Activated naive CD8-positive, alpha-beta T cell (primary cell): ENCODE data around the gene OGFOD1.
"Not testable (repeated sequence)": the region's sequence is repeated elsewhere in the genome, so short reads cannot be mapped to it uniquely, and the experiment has no call there.

Source experiments
- H3K27ac Mint-ChIP-seq: one replicate; pipeline ENCODE4 v1.8.0; 2021; ENCODE audit warnings: mixed read lengths
- H3K27me3 Mint-ChIP-seq: one replicate; pipeline ENCODE4 v1.8.0; 2021; ENCODE audit warnings: mixed read lengths
- H3K36me3 Mint-ChIP-seq: one replicate; pipeline ENCODE4 v1.8.0; 2021; ENCODE audit warnings: mixed read lengths
- H3K4me1 Mint-ChIP-seq: one replicate; pipeline ENCODE4 v1.8.0; 2021; ENCODE audit warnings: low read depth, mixed read lengths
- H3K4me3 Mint-ChIP-seq: one replicate; pipeline ENCODE4 v1.8.0; 2021; ENCODE audit warnings: mild to moderate bottlenecking, mixed read lengths
- H3K9me3 Mint-ChIP-seq: one replicate; pipeline ENCODE4 v1.8.0; 2021; ENCODE audit warnings: low read depth, mixed read lengths

Gene OGFOD1

DNA sequence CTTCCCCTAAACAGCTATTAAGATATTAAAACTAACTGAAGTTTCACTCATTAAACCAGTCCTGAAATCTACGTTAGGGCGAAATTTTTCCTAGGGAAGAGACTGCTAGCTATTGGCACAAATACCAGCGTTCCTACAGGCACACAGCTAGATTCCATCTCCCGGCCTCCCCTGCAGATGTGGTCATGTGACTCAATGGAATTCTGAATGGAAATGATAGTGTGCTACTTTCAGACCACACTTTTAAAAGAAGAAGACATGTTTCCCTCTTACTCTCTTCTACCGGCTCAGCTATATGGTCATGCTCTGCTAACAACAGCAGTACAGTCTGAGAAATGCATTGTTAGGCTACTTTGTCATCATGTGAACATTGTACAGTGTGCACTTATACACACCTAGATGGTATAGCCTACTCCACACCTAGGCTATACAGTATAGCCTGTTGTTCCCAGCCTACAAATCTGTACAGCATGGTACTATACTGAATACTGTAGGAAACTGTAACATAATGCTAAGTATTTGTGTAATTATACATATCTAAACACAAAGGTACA lies 31.4 kb downstream of the OGFOD1 start:
- Mint-ChIP-seq H3K9me3 (no peaks in the 10 kb centered on the region), H3K36me3 (peaks cover 10% of the 10 kb centered on the region), H3K27me3 (no peaks in the 10 kb centered on the region), H3K4me1 (peaks cover 4% of the 10 kb centered on the region), H3K27ac (no peak overlapping the region), H3K4me3 (no peak overlapping the region)

GRCh38 chr16:56483394-56483793 lies 32.0 kb downstream of the OGFOD1 start:
- H3K9me3 Mint-ChIP-seq = no peaks in the 10 kb centered on the region
- H3K27me3 Mint-ChIP-seq = no peaks in the 10 kb centered on the region
- H3K4me1 Mint-ChIP-seq = peaks cover 4% of the 10 kb centered on the region
- peaks cover 10% of the 10 kb centered on the region for H3K36me3 Mint-ChIP-seq
- no peak overlapping the region for H3K4me3 Mint-ChIP-seq
- no peak overlapping the region for H3K27ac Mint-ChIP-seq

- peaks cover 11% of the 10 kb centered on the region for H3K36me3 Mint-ChIP-seq
These were observed 36.7 kb downstream of the OGFOD1 start for GRCh38 chr16:56488035-56488434.

GRCh38 chr16:56488868-56489267 lies 37.5 kb downstream of the OGFOD1 start:
- not testable (repeated sequence) for H3K27me3 Mint-ChIP-seq, H3K4me1 Mint-ChIP-seq, H3K27ac Mint-ChIP-seq, H3K9me3 Mint-ChIP-seq, H3K4me3 Mint-ChIP-seq
- H3K36me3 Mint-ChIP-seq = peaks cover 14% of the 10 kb centered on the region

More at GRCh38 chr16:56488035-56488434, 36.7 kb downstream of the OGFOD1 start:
- Mint-ChIP-seq H3K9me3 (no peaks in the 10 kb centered on the region), H3K27me3 (no peaks in the 10 kb centered on the region), H3K27ac (no peak overlapping the region), H3K4me3 (no peak overlapping the region), H3K4me1 (no peaks in the 10 kb centered on the region)

DNA sequence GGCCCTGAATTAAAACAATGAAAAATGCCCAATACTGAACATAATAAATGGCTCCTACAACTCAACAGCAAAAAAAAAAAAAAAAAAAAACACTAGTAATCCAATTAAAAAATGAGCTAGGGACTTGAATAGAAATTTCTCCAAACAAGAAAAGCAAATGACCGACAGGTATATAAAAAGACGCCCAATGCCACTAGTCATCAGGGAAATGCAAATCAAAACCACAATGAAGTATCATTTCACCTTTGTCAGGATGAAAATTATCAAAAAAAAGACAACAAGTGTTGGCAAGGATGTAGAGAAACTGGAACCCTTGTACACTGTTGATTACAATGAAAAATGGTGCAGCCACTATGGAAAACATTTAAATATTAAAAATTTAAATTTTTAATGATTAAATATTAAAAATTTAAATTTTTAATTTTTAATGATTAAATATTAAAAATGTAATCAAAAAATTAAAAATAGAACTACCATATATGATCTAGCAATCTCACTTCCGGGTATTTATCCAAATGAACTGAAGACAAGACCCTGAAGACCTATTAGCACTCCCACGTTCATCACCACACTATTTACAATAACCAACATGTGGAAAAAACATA lies 40.4 kb downstream of the OGFOD1 start:
- H3K9me3 Mint-ChIP-seq = no peaks in the 10 kb centered on the region
- H3K36me3 Mint-ChIP-seq = peaks cover 16% of the 10 kb centered on the region
- no peaks in the 10 kb centered on the region for H3K27me3 Mint-ChIP-seq
- no peaks in the 10 kb centered on the region for H3K4me1 Mint-ChIP-seq
- H3K27ac Mint-ChIP-seq = no peak overlapping the region
- no peak overlapping the region for H3K4me3 Mint-ChIP-seq

DNA sequence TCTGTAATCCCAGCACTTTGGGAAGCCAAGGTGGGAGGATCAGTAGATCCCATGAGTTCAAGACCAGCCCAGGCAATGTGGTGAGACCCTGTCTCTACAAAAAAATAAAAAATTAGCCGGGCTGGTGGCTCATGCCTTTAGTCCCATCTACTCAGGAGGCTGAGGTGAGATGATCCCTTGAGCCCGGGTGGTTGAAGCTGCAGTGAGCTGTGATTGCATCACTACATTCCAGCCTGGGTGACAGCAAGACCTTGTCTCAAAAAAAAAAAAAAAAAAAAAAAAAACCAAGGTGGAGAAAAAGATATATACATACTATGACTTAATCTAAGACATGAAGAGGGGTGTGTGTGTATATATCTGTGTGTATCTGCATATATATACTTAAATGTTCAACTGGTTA lies 41.8 kb downstream of the OGFOD1 start:
- H3K27me3 Mint-ChIP-seq = no peaks in the 10 kb centered on the region
- no peak overlapping the region for H3K4me3 Mint-ChIP-seq
- H3K27ac Mint-ChIP-seq = no peak overlapping the region
- H3K4me1 Mint-ChIP-seq = no peaks in the 10 kb centered on the region
- H3K9me3 Mint-ChIP-seq = no peaks in the 10 kb centered on the region
- H3K36me3 Mint-ChIP-seq = peaks cover 18% of the 10 kb centered on the region

GRCh38 chr16:56493815-56494214 lies 42.5 kb downstream of the OGFOD1 start:
- H3K9me3 Mint-ChIP-seq = no peaks in the 10 kb centered on the region
- H3K36me3 Mint-ChIP-seq = peaks cover 18% of the 10 kb centered on the region

GRCh38 chr16:56505181-56505580 lies 53.8 kb downstream of the OGFOD1 start:
- H3K27me3 Mint-ChIP-seq = no peaks in the 10 kb centered on the region
- H3K4me3 Mint-ChIP-seq = no peak overlapping the region
- H3K27ac Mint-ChIP-seq = no peak overlapping the region
- H3K9me3 Mint-ChIP-seq = no peaks in the 10 kb centered on the region
- no peaks in the 10 kb centered on the region for H3K4me1 Mint-ChIP-seq
- H3K36me3 Mint-ChIP-seq = peaks cover 10% of the 10 kb centered on the region

More at GRCh38 chr16:56493815-56494214, 42.5 kb downstream of the OGFOD1 start:
- Mint-ChIP-seq H3K27ac (no peak overlapping the region), H3K27me3 (no peaks in the 10 kb centered on the region), H3K4me3 (no peak overlapping the region), H3K4me1 (no peaks in the 10 kb centered on the region)

GRCh38 chr16:56506941-56507340 lies 55.6 kb downstream of the OGFOD1 start:
- Mint-ChIP-seq H3K9me3 (no peaks in the 10 kb centered on the region), H3K4me1 (peaks cover 2% of the 10 kb centered on the region), H3K27me3 (no peaks in the 10 kb centered on the region), H3K27ac (no peak overlapping the region), H3K36me3 (peaks cover 8% of the 10 kb centered on the region), H3K4me3 (no peak overlapping the region)

GRCh38 chr16:56510544-56510943 lies 59.2 kb downstream of the OGFOD1 start:
- H3K27ac Mint-ChIP-seq = peak overlapping the region; percentile 4
- no peak overlapping the region for H3K4me3 Mint-ChIP-seq
- H3K27me3 Mint-ChIP-seq = no peaks in the 10 kb centered on the region
- H3K36me3 Mint-ChIP-seq = peaks cover 4% of the 10 kb centered on the region
- no peaks in the 10 kb centered on the region for H3K9me3 Mint-ChIP-seq
- H3K4me1 Mint-ChIP-seq = peaks cover 29% of the 10 kb centered on the region

DNA sequence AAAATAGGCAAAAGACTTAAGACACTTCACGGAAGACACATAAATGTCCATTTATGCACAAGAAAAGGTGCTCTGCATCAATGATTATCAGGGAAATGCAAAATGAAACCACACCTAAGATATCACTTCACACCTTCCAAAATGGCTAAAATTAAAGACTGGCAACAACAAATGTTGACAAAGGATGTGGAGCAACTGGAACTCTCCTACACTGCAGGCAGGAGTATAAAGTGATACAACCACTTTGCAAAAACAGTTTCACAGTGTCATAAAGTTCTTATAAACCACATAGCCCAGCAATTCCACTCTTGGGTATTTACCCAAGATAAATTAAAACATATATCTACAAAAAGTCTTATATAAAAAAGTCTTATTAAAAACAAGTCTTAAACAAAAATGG lies 60.7 kb downstream of the OGFOD1 start:
- peaks cover 4% of the 10 kb centered on the region for H3K36me3 Mint-ChIP-seq
- H3K4me3 Mint-ChIP-seq = no peak overlapping the region
- no peaks in the 10 kb centered on the region for H3K27me3 Mint-ChIP-seq
- no peaks in the 10 kb centered on the region for H3K9me3 Mint-ChIP-seq
- no peak overlapping the region for H3K27ac Mint-ChIP-seq
- H3K4me1 Mint-ChIP-seq = peaks cover 40% of the 10 kb centered on the region

GRCh38 chr16:56513091-56513490 lies 61.7 kb downstream of the OGFOD1 start:
- Mint-ChIP-seq H3K27ac (peak overlapping the region; percentile 36), H3K27me3 (no peaks in the 10 kb centered on the region), H3K36me3 (peaks cover 2% of the 10 kb centered on the region), H3K9me3 (no peaks in the 10 kb centered on the region), H3K4me1 (peaks cover 51% of the 10 kb centered on the region), H3K4me3 (no peak overlapping the region)

DNA sequence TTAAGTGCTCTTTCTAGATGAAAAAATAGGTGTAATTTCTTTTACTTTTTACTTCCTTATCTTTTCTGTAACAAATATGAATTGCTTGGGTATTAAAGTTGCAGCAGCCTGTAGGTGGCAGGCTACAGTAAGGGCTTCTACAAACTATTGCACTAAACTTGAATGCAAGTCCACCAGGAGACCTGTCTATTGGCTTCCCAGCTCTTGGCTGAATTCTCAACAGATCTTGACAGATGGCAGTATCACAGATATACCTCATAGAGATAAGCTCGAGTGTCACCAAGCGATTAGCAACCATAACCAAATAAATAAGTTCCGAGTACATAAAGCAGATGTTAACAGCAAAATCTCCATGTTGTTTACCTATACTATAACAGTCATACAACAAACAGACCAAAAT lies 62.6 kb downstream of the OGFOD1 start:
- peak overlapping the region; percentile 18 for H3K27ac Mint-ChIP-seq
- H3K9me3 Mint-ChIP-seq = no peaks in the 10 kb centered on the region
- H3K4me1 Mint-ChIP-seq = peaks cover 58% of the 10 kb centered on the region
- no peaks in the 10 kb centered on the region for H3K27me3 Mint-ChIP-seq
- no peak overlapping the region for H3K4me3 Mint-ChIP-seq
- H3K36me3 Mint-ChIP-seq = peaks cover 2% of the 10 kb centered on the region

DNA sequence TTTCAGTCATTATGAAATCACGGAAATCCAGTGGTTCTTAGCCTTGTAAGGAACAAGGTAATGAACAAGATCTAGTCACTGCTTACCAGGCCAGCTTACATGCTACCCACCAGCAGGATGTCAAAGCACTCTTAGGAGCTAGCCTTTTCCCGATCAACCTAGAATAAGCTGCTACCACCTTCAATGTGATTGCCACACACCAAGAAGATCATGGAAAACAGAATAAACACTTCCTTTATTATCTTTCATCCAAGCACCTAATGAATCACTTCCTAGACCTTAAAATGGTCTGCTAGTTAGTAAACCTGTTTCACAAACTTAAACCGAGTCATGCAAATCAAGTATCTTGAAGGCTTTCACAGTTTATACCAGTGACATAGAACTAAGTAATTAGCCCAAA lies 63.5 kb downstream of the OGFOD1 start:
- no peak overlapping the region for H3K4me3 Mint-ChIP-seq
- no peaks in the 10 kb centered on the region for H3K27me3 Mint-ChIP-seq
- H3K9me3 Mint-ChIP-seq = no peaks in the 10 kb centered on the region
- H3K36me3 Mint-ChIP-seq = peaks cover 2% of the 10 kb centered on the region
- H3K27ac Mint-ChIP-seq = peak overlapping the region; percentile 16
- peaks cover 61% of the 10 kb centered on the region for H3K4me1 Mint-ChIP-seq

DNA sequence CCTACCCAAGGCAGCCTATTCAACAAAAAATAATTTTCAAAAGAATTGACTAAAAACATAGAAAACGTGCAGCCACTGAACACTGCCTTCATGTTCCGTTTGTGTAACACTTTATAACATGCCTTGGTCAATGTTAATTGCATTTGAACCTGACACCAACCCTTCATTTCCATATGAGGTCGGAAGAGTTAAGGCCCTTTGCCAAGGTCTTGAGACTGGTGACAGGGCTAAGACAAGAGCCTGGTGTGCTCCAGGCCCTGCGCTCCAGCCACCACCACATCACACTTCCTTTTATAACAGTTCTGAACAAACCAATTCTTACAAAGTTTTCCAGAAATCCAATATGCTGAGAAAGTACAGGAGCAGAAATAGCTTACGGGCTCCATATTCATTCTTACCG lies 64.3 kb downstream of the OGFOD1 start:
- no peaks in the 10 kb centered on the region for H3K9me3 Mint-ChIP-seq
- no peak overlapping the region for H3K4me3 Mint-ChIP-seq
- H3K36me3 Mint-ChIP-seq = peaks cover 2% of the 10 kb centered on the region
- peaks cover 69% of the 10 kb centered on the region for H3K4me1 Mint-ChIP-seq
- H3K27me3 Mint-ChIP-seq = no peaks in the 10 kb centered on the region
- H3K27ac Mint-ChIP-seq = peak overlapping the region; percentile 52

DNA sequence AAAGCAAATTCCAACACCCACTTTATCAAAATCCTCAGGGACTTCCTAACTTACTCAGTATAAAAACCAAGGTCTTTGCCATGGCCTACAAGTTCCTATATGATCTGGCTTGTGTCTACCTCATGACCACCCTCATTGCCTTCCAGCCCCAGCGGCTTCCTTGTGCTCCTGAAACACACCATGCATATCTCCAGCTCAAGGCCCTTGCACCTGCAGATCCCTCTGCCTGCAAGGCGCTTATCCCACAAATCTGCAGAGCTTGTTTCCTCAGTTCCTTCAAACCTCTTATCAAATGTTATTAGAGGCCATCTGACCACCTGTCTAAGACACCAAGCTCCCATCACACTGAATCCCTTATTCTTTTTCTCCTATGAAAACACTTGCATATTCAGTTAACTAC lies 65.9 kb downstream of the OGFOD1 start:
- peaks cover 67% of the 10 kb centered on the region for H3K4me1 Mint-ChIP-seq
- H3K4me3 Mint-ChIP-seq = no peak overlapping the region
- H3K27ac Mint-ChIP-seq = no peak overlapping the region
- H3K36me3 Mint-ChIP-seq = no peaks in the 10 kb centered on the region
- no peaks in the 10 kb centered on the region for H3K9me3 Mint-ChIP-seq
- no peaks in the 10 kb centered on the region for H3K27me3 Mint-ChIP-seq
